Renal pelvis (tissue), 4 donors: ENCODE measurements around the gene PCDHGB7. TPM values are rescaled to one million over a fixed set of nuclear protein-coding genes. Genes with fewer than 3 reads are reported as not detected.
"Not testable (repeated sequence)": the region's sequence is repeated elsewhere in the genome, so short reads cannot be mapped to it uniquely, and the experiment has no call there.

Experiments
- DNase-seq: peaks from one replicate; pipeline ENCODE4 v3.0.0-alpha.2; 2013
- polyA plus RNA-seq, 3 donors: library from polyadenylated mRNA; unstranded; fragments of 120-200 nt; gene quantifications; one replicate each; pipeline ENCODE4 v1.2.1, GENCODE V29; 2013; ENCODE audit not compliant: insufficient read length in 3 of 3

The PCDHGB7 gene
- polyA plus RNA-seq, 3 donors, result 11.0 to 17.3 (median 16.1) TPM

- peak; percentile 29 for DNase-seq
These were observed 3.5 kb downstream of the PCDHGB7 start, which contains the start of gene PCDHGA11 for GRCh38 chr5:141420855-141421488. PCDHGA11 (plus strand) TSS chr5:141421051; CDS start chr5:141421228, 177 bp downstream.

- no peak for DNase-seq
These were observed 4.0 kb downstream of the PCDHGB7 start for GRCh38 chr5:141421489-141421855.

- DNase-seq, result no peak
These were observed 5.3 kb downstream of the PCDHGB7 start for GRCh38 chr5:141422742-141423291.

DNA sequence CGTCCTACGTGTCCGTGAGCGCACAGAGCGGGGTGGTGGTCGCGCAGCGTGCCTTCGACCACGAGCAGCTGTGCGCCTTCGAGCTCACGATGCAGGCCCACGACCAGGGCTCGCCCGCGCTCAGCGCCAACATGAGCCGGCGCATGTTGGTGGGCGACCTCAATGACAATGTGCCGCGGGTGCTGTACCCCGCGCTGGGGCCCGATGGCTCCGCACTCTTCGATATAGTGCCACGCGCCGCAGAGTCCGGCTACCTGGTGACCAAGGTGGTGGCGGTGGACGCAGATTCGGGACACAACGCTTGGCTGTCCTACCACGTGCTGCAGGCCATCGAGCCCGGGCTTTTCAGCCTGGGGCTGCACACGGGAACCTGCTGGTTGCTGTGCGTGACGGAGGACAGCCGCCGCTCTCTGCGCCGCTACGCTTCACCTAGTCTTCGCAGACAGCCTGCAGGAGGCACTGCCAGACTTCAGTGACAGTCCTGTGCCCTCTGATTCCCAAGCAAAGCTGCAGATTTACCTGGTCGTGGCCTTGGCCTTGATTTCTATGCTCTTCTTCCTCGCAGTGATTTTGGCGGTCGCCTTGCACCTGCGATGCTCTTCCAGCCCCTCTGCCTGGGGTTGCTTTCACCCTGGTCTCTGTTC lies 10.4 kb downstream of the PCDHGB7 start:
- no peak for DNase-seq

- DNase-seq, result peak; percentile 17
These were observed 13.0 kb downstream of the PCDHGB7 start, which contains the start of gene PCDHGA12 for GRCh38 chr5:141430332-141431113. PCDHGA12 (plus strand) TSS chr5:141430507; CDS start chr5:141430760, 253 bp downstream.

DNA sequence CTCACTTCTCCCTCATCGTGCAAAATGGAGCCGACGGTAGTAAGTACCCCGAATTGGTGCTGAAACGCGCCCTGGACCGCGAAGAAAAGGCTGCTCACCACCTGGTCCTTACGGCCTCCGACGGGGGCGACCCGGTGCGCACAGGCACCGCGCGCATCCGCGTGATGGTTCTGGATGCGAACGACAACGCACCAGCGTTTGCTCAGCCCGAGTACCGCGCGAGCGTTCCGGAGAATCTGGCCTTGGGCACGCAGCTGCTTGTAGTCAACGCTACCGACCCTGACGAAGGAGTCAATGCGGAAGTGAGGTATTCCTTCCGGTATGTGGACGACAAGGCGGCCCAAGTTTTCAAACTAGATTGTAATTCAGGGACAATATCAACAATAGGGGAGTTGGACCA lies 13.8 kb downstream of the PCDHGB7 start:
- DNase-seq, result no peak

DNA sequence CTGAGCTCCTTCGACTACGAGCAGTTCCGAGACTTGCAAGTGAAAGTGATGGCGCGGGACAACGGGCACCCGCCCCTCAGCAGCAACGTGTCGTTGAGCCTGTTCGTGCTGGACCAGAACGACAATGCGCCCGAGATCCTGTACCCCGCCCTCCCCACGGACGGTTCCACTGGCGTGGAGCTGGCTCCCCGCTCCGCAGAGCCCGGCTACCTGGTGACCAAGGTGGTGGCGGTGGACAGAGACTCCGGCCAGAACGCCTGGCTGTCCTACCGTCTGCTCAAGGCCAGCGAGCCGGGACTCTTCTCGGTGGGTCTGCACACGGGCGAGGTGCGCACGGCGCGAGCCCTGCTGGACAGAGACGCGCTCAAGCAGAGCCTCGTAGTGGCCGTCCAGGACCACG lies 14.8 kb downstream of the PCDHGB7 start:
- not testable (repeated sequence) for DNase-seq

DNA sequence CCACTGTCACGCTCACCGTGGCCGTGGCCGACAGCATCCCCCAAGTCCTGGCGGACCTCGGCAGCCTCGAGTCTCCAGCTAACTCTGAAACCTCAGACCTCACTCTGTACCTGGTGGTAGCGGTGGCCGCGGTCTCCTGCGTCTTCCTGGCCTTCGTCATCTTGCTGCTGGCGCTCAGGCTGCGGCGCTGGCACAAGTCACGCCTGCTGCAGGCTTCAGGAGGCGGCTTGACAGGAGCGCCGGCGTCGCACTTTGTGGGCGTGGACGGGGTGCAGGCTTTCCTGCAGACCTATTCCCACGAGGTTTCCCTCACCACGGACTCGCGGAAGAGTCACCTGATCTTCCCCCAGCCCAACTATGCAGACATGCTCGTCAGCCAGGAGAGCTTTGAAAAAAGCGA lies 15.2 kb downstream of the PCDHGB7 start:
- not testable (repeated sequence) for DNase-seq

DNA sequence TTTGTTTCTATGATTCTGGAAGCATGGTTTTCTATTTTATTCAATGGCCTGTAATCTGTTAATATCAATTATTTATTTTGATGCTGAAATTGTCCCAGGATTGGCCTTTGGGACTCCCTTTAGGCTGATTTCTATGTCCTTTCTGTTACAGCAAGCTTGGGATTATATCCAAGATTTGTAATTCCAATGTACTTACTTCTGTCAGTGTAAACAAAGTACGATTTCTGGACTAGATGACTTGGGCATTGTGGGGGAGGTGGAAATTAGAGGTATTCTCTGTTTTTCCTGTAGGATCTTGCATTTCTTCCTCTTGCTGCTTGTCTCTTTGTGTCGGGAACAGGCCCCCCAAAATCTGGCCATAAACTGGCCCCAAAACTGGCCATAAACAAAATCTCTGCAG lies 16.5 kb downstream of the PCDHGB7 start:
- DNase-seq, result no peak

DNA sequence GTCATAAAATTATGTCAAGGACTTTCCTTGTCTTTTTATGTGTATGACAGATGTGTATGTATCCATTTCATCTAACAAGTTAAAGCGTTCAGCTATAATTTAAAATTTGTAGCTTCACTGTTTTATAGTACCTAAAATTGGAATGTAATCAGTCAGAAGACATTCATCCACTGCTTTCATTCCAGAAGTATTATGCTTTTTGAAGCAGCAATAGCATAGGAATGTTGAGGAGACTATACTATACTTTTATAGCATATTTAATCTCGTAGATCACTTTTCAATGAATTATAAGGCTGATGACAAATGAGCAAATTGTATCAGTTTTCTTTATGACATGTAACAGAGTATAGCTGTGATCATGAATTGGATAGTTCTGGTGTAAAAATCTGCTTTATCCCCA lies 19.7 kb downstream of the PCDHGB7 start:
- DNase-seq, result no peak

- DNase-seq, result no peak
These were observed 22.1 kb downstream of the PCDHGB7 start for GRCh38 chr5:141439411-141440141.

DNA sequence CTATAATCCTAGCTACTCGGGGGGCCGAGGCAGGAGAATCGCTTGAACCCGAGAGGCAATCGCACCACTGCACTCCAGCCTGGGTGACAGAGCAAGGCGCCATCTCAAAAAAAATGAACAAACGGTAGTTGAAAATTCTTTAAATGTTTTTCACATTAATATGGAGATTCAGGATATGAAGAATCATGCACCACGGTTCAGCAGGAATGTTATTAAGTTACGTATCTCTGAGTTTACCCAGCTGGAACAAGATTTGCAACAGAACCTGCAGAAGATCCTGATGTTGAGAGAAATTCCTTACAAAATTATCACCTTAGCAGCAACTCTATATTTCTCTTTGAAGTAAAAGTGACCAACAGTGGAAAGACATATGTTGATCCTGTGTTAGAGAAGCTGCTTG lies 22.9 kb downstream of the PCDHGB7 start:
- no peak for DNase-seq

DNA sequence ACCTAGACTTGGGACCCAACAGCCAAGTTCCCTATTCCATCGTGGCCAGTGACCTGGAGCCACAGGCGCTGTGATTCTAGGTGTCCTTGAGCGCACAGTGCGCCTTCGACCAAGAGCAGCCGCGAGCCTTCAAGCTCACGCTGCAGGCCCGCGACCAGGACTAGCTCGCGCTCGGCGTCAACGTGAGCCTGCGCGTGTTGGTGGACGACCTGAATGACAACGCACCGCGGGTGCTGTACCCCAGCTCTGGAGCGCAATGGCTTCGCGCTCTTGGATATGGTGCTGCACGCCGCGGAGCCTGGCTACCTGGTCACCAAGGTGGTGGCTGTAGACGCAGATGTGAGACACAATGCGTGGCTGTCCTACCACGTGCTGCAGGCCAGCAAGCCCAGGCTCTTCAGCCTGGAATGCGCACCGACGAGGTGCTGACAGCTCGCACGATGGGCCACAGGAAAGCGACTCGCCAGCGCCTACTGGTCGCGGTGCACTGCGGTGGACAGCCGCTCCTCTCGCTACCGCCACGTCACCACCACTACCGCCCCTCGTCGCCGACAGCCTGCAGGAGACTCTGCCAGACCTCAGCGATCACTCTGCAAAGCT lies 24.2 kb downstream of the PCDHGB7 start:
- no peak for DNase-seq

DNA sequence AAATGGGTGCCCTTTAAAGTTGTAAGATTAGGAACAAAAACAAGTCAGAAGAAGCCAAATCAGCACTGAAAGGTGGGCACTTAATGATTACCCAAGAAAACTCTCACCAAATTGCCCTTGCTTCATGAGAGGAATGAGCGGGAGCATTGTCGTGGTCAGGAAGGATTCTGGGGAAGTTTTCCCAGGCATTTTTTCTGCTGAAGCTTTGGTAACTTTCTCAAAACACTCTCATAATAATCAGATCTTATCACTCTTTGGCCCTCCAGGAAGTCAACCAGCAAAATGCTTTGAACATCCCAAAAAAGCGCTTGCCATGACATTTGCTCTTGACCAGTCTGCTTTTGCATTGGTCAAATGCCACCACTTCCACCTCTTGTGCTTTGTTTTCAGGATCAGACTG lies 47.9 kb downstream of the PCDHGB7 start:
- DNase-seq, result no peak

Other genes starting within 250 kb of the PCDHGB7 start
- gene PCDHB7, start 245.0 kb upstream of the PCDHGB7 start, polyA plus RNA-seq, result 1 to 10 TPM; 3.5 to 4.4 (median 4.2) TPM
- 1 to 10 TPM; 1.5 to 3.1 (median 2.1) TPM for gene PCDHB8, start 239.9 kb upstream of the PCDHGB7 start, polyA plus RNA-seq
- gene PCDHB16, start 235.3 kb upstream of the PCDHGB7 start, polyA plus RNA-seq, result 1 to 10 TPM; 5.1 to 7.4 (median 6.5) TPM
- 1 to 10 TPM; 3.4 to 4.5 (median 4.1) TPM for gene PCDHB9, start 230.5 kb upstream of the PCDHGB7 start, polyA plus RNA-seq
- 1 to 10 TPM; 4.9 to 6.6 (median 6.4) TPM for gene PCDHB10, start 225.3 kb upstream of the PCDHGB7 start, polyA plus RNA-seq
- 1 to 10 TPM; 3.8 to 6.5 (median 4.6) TPM for gene PCDHB11, start 218.1 kb upstream of the PCDHGB7 start, polyA plus RNA-seq
- gene PCDHB12, start 209.0 kb upstream of the PCDHGB7 start, polyA plus RNA-seq, result 1 to 10 TPM; 3.6 to 4.6 (median 4.5) TPM
- gene PCDHB13, start 203.8 kb upstream of the PCDHGB7 start, polyA plus RNA-seq, result 1 to 10 TPM; 6.4 to 7.5 (median 6.9) TPM
- gene PCDHB14, start 194.3 kb upstream of the PCDHGB7 start, polyA plus RNA-seq, result 10 to 100 TPM; 10.1 to 11.2 (median 10.2) TPM
- gene PCDHB15, start 172.3 kb upstream of the PCDHGB7 start, polyA plus RNA-seq, result 10 to 100 TPM; 14.3 to 15.2 (median 14.7) TPM
- under 1 TPM in 2 of 3 donors, not detected in 1; 0.19 to 0.21 TPM for gene SLC25A2, start 113.6 kb upstream of the PCDHGB7 start, polyA plus RNA-seq
- gene TAF7, start 96.9 kb upstream of the PCDHGB7 start, polyA plus RNA-seq, result 100 to 1,000 TPM; 137 to 157 (median 148) TPM
- gene PCDHGA1, start 87.2 kb upstream of the PCDHGB7 start, polyA plus RNA-seq, result 1 to 10 TPM in 2 of 3 donors, under 1 TPM in 1; 0.81 to 1.7 (median 1.0) TPM
- gene PCDHGA2, start 78.9 kb upstream of the PCDHGB7 start, polyA plus RNA-seq, result 1 to 10 TPM; 6.3 to 8.3 (median 6.4) TPM
- gene PCDHGA3, start 73.8 kb upstream of the PCDHGB7 start, polyA plus RNA-seq, result 1 to 10 TPM; 3.4 to 4.5 (median 3.8) TPM
- gene PCDHGB1, start 67.6 kb upstream of the PCDHGB7 start, polyA plus RNA-seq, result 1 to 10 TPM; 1.7 to 1.8 (median 1.7) TPM
- gene PCDHGA4, start 62.7 kb upstream of the PCDHGB7 start, polyA plus RNA-seq, result 1 to 10 TPM; 2.3 to 3.0 (median 2.4) TPM
- 1 to 10 TPM; 3.5 to 4.9 (median 3.6) TPM for gene PCDHGB2, start 57.7 kb upstream of the PCDHGB7 start, polyA plus RNA-seq
- gene PCDHGA5, start 53.5 kb upstream of the PCDHGB7 start, polyA plus RNA-seq, result 1 to 10 TPM; 2.6 to 3.2 (median 2.6) TPM
- 1 to 10 TPM; 1.9 to 2.6 (median 2.5) TPM for gene PCDHGB3, start 47.4 kb upstream of the PCDHGB7 start, polyA plus RNA-seq
- 1 to 10 TPM; 6.4 to 8.5 (median 7.9) TPM for gene PCDHGA6, start 43.8 kb upstream of the PCDHGB7 start, polyA plus RNA-seq
- gene PCDHGA7, start 34.9 kb upstream of the PCDHGB7 start, polyA plus RNA-seq, result 1 to 10 TPM; 2.2 to 2.5 (median 2.5) TPM
- gene PCDHGB4, start 30.0 kb upstream of the PCDHGB7 start, polyA plus RNA-seq, result 1 to 10 TPM; 4.9 to 6.2 (median 6.2) TPM
- gene PCDHGA8, start 25.0 kb upstream of the PCDHGB7 start, polyA plus RNA-seq, result under 1 TPM; 0.78 to 0.85 (median 0.81) TPM
- gene PCDHGB5, start 19.7 kb upstream of the PCDHGB7 start, polyA plus RNA-seq, result 10 to 100 TPM in 1 of 3 donors, 1 to 10 TPM in 2; 9.3 to 12.0 (median 9.7) TPM
- gene PCDHGA9, start 14.9 kb upstream of the PCDHGB7 start, polyA plus RNA-seq, result 1 to 10 TPM; 4.8 to 6.1 (median 5.5) TPM
- 1 to 10 TPM; 6.8 to 7.8 (median 7.3) TPM for gene PCDHGB6, start 9.7 kb upstream of the PCDHGB7 start, polyA plus RNA-seq
- gene PCDHGA10, start 4.7 kb upstream of the PCDHGB7 start, polyA plus RNA-seq, result 1 to 10 TPM; 3.1 to 3.7 (median 3.4) TPM
- gene PCDHGA11, start 3.4 kb downstream of the PCDHGB7 start, polyA plus RNA-seq, result 1 to 10 TPM; 3.8 to 6.3 (median 4.9) TPM
- 1 to 10 TPM; 1.1 to 2.9 (median 1.8) TPM for gene PCDHGA12, start 12.8 kb downstream of the PCDHGB7 start, polyA plus RNA-seq
- 100 to 1,000 TPM in 1 of 3 donors, 10 to 100 TPM in 2; 91.6 to 131 (median 92.5) TPM for gene PCDHGC3, start 58.3 kb downstream of the PCDHGB7 start, polyA plus RNA-seq
- gene PCDHGC4, start 67.4 kb downstream of the PCDHGB7 start, polyA plus RNA-seq, result 1 to 10 TPM; 3.3 to 4.3 (median 3.8) TPM
- gene PCDHGC5, start 71.4 kb downstream of the PCDHGB7 start, polyA plus RNA-seq, result 1 to 10 TPM in 1 of 3 donors, under 1 TPM in 2; 0.40 to 1.1 (median 0.93) TPM
- 10 to 100 TPM; 70.6 to 81.0 (median 76.5) TPM for gene DIAPH1, start 201.3 kb downstream of the PCDHGB7 start, polyA plus RNA-seq
- 100 to 1,000 TPM in 2 of 3 donors, 10 to 100 TPM in 1; 92.2 to 123 (median 118) TPM for gene HDAC3, start 219.2 kb downstream of the PCDHGB7 start, polyA plus RNA-seq
- 1 to 10 TPM; 1.2 to 1.8 (median 1.4) TPM for gene RELL2, start 219.3 kb downstream of the PCDHGB7 start, polyA plus RNA-seq
- 10 to 100 TPM; 11.4 to 16.2 (median 14.7) TPM for gene FCHSD1, start 233.7 kb downstream of the PCDHGB7 start, polyA plus RNA-seq